Lung (tissue), 12 donors: ENCODE data around the gene GAS1. TPM values are rescaled to one million over a fixed set of nuclear protein-coding genes. Genes with fewer than 3 reads are reported as not detected.

Experiments used
- ATAC-seq: fragments of 200-7000 bp; cut with Tn5 transposase; one replicate; pipeline ENCODE4 v1.9.1; 2020; ENCODE audit warnings: moderate number of reproducible peaks; ENCODE audit not compliant: insufficient read depth, low FRiP score
- DNase-seq, 3 donors: peaks; one replicate each; pipeline ENCODE4 v3.0.0-alpha.2; 2013 to 2017
- H3K27ac ChIP-seq, 2 donors: one replicate each; pipeline ENCODE4 v1.5.1; 2013; ENCODE audit warnings: mild to moderate bottlenecking in 2 of 2, moderate library complexity in 2 of 2, control low read depth in 1 of 2, inconsistent platforms in 1 of 2, low read depth in 1 of 2, low read length in 1 of 2
- H3K27me3 ChIP-seq, 3 donors: one replicate each; pipeline ENCODE4 v1.5.1; 2013; ENCODE audit warnings: low read length in 2 of 3; ENCODE audit not compliant: control insufficient read depth in 3 of 3, insufficient read depth in 3 of 3
- H3K36me3 ChIP-seq, 4 donors: one replicate each; pipeline ENCODE4 v1.5.1; 2013; ENCODE audit warnings: low read length in 4 of 4, mild to moderate bottlenecking in 1 of 4, moderate library complexity in 1 of 4; ENCODE audit not compliant: control insufficient read depth in 4 of 4, insufficient read depth in 4 of 4
- H3K4me1 ChIP-seq, 5 donors: one replicate each; pipeline ENCODE4 v1.5.1; 2013; ENCODE audit warnings: low read length in 5 of 5, mild to moderate bottlenecking in 2 of 5, moderate library complexity in 1 of 5; ENCODE audit not compliant: control insufficient read depth in 5 of 5, insufficient read depth in 5 of 5
- H3K4me3 ChIP-seq: one replicate; pipeline ENCODE4 v1.5.1; 2013; ENCODE audit warnings: mild to moderate bottlenecking, control low read depth, moderate library complexity
- H3K9ac ChIP-seq, 2 donors: one replicate each; pipeline ENCODE4 v1.5.1; 2013; ENCODE audit warnings: low read length in 2 of 2, control low read depth in 1 of 2; ENCODE audit not compliant: insufficient read depth in 1 of 2
- H3K9me3 ChIP-seq, 4 donors: one replicate each; pipeline ENCODE4 v1.5.1; 2013; ENCODE audit warnings: low read length in 3 of 4, mild to moderate bottlenecking in 1 of 4, moderate library complexity in 1 of 4; ENCODE audit not compliant: control insufficient read depth in 4 of 4, insufficient read depth in 3 of 4
- CTCF ChIP-seq: IDR thresholded peaks from 2 replicates; pipeline ENCODE4 v1.5.1; 2012; ENCODE audit warnings: mild to moderate bottlenecking; ENCODE audit errors: control extremely low read depth, extremely low read depth
- WGBS, 2 donors: extraction: QIAGEN DNeasy Blood & Tissue Kit; methylation state at CpG; one replicate each; pipeline ENCODE4 v1.1.7; 2013; 5-methylcytosine and 5-hydroxymethylcytosine counted together
- polyA plus RNA-seq, 2 donors: library from polyadenylated mRNA; stranded (reverse); fragments of 200-250 nt; gene quantifications; one replicate each; pipeline ENCODE4 v1.2.1, GENCODE V29; 2013
- total RNA-seq, 2 donors: library from RNA; depleted of rRNA in 1 of 2; stranded (reverse); fragments of >200 nt in 1 of 2; gene quantifications; one replicate each; pipeline ENCODE4 v1.2.1, GENCODE V29; 2014 to 2021
- donor health status: control.
- donor health status: control.
- donor health status: Bipolar disorder and iron deficiency.
- donor health status: healthy.
- donor health status: DM: yes; HTN: yes; CAD: no.

Gene GAS1
- total and polyA plus RNA-seq, 4 donors = 5.3 to 21.2 (median 10.4) TPM

GRCh38 chr9:86953181-86953580 lies 5.9 kb upstream of the GAS1 start:
- DNase-seq (no peak), ATAC-seq (no peak)
- no peak overlapping the region for H3K9ac ChIP-seq
- H3K4me3 ChIP-seq = no peak overlapping the region
- peaks cover 0 to 3% (median 0%) of the 10 kb centered on the region in 4 donors for H3K9me3 ChIP-seq
- no peak overlapping the region for H3K27ac ChIP-seq
- WGBS, 2 donors = 92 to 94% methylated on average over 5 of the region's 5 CpGs
- H3K27me3 ChIP-seq = peaks cover 0 to 3% (median 0%) of the 10 kb centered on the region in 3 donors
- TF ChIP-seq CTCF = no peak
- no peaks in the 10 kb centered on the region for H3K36me3 ChIP-seq
- peaks cover 0 to 15% (median 4%) of the 10 kb centered on the region in 5 donors for H3K4me1 ChIP-seq

- peaks cover 0 to 6% (median 1%) of the 10 kb centered on the region in 4 donors for H3K36me3 ChIP-seq
- ATAC-seq (peak; percentile 74), DNase-seq (peak; percentile 90 to 94 (median 93))
- TF ChIP-seq CTCF = peak; percentile 48
- peaks cover 0 to 10% (median 4%) of the 10 kb centered on the region in 3 donors for H3K27me3 ChIP-seq
- peak overlapping the region in 1 of 2 donors; percentile 74 for H3K27ac ChIP-seq
- H3K9ac ChIP-seq = peak overlapping the region in 1 of 2 donors; percentile 83
- H3K9me3 ChIP-seq = peaks cover 0 to 3% (median 0%) of the 10 kb centered on the region in 4 donors
- peaks cover 7 to 31% (median 8%) of the 10 kb centered on the region in 5 donors for H3K4me1 ChIP-seq
- 1 to 2% methylated on average over 36 of the region's 36 CpGs for WGBS, 2 donors
- H3K4me3 ChIP-seq = peak overlapping the region; percentile 39
Measured at GRCh38 chr9:86948074-86948929, 996 bp upstream of the GAS1 start.

- 0 to 1% methylated on average over 87 to 125 of the region's 125 CpGs for WGBS, 2 donors
- peaks cover 0 to 12% (median 6%) of the 10 kb centered on the region in 3 donors for H3K27me3 ChIP-seq
- peak; percentile 78 to 84 (median 78) for DNase-seq
- peak; percentile 35 for ATAC-seq
- H3K9ac ChIP-seq = peak overlapping the region; percentile 18 to 82
- TF ChIP-seq CTCF = no peak
- H3K27ac ChIP-seq = peak overlapping the region; percentile 93 to 95
- H3K9me3 ChIP-seq = no peaks in the 10 kb centered on the region
- H3K36me3 ChIP-seq = peaks cover 0 to 6% (median 1%) of the 10 kb centered on the region in 4 donors
- H3K4me3 ChIP-seq = peak overlapping the region; percentile 81
- peaks cover 7 to 47% (median 16%) of the 10 kb centered on the region in 5 donors for H3K4me1 ChIP-seq
Measured at GRCh38 chr9:86946201-86947145, 833 bp downstream of the GAS1 start.
